Anterior cingulate cortex (tissue), 58 donors: Measurements from ENCODE around the gene ZBED3.
"Not testable (repeated sequence)": the region's sequence is repeated elsewhere in the genome, so short reads cannot be mapped to it uniquely, and the experiment has no call there.

Experiments
- DNase-seq, 58 donors: peaks; one replicate each; lab custom pipeline; 2025; lab: John Stamatoyannopoulos, UW

ZBED3 gene, protein sequence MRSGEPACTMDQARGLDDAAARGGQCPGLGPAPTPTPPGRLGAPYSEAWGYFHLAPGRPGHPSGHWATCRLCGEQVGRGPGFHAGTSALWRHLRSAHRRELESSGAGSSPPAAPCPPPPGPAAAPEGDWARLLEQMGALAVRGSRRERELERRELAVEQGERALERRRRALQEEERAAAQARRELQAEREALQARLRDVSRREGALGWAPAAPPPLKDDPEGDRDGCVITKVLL

GRCh38 chr5:77086689-77087483 is at the start of gene ZBED3:
TSS of gene ZBED3 (minus strand) at chr5:77087285. CDS start at chr5:77077878, 9,407 bp downstream.
- DNase-seq: peak in 57 of 58 donors; percentile 34 to 86 (median 68)

DNA sequence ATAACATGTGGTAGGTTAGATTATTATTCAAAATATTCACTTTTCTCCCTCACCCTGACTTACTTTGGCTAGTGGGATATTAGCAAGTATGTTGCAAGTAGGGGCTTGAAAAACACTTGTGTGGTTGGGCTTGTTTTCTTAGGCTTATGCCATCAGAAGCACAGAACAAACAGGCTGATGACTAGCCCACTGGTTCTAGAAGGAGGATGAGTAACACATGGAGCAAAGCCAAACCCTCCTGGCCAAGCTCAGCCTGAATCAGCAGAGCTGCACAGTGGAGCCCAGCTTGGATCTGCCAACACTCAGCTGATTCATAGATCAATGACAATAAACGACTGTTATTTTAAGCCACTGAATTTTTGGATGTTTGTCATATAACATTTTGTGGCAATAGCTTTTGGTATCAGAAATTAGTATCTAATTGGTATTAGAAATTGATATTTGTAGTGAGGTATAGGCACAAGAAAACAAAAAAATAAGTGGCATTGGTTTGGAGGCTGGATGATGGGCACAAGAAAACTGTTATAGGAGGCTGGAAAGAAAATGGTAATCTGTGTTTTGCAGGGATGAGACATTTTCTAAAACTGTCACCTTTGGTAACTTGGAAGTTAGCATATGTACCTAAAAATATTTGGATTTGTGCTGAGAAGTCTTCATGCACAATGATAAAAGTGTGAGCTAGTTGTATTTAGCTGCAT is 46.1 kb upstream of the ZBED3 start:
- DNase-seq: peak in 56 of 58 donors; percentile 8 to 90 (median 67)

DNA sequence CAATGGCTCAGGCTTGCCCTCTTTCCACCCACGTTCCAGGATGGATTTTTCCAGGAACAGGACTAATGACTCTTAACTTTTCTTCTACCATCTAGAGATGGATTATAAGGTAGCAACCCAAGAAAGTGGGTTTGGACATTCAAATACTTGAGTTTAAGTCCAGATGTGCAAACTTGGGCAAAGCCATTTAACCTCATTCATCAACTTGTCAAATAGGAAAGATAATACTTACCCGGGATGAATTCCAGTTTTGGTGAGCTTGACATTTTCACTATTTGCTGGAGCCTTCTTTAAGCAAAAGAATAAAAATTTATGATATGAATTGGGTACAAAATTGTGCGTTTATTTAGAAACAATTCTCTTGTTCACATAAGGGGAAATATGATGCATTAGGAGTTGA is 44.3 kb upstream of the ZBED3 start:
- no peak for DNase-seq

DNA sequence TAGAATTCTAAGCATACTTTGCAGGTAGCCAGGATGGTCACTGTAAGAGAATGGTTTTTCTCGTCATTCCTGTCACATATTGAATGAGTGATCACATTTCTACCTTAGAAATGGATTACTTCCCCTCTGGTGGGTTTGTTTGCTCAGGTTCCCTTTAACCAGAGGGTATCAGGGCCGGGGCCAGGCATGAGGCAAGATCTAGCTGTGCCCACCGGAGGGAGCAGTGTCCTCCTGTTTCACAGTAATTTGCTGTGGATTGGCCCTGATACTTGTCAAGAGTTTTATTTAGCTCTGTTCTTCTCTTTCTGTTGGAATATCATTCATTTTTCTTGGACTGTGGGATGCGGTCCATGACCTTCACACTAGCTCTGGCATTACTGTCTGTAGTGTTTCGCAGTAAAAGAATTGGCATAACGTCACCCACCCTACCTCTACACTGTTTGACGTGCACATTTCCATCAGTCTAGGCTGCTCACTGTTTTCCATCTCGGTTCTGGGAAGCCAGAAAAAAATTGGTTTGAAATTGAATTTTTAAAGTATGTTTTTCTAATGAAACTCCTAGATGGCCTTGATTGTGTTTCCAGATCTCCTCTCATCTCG is 42.4 kb upstream of the ZBED3 start:
- DNase-seq: peak in 20 of 58 donors; percentile 1 to 44 (median 8)

DNA sequence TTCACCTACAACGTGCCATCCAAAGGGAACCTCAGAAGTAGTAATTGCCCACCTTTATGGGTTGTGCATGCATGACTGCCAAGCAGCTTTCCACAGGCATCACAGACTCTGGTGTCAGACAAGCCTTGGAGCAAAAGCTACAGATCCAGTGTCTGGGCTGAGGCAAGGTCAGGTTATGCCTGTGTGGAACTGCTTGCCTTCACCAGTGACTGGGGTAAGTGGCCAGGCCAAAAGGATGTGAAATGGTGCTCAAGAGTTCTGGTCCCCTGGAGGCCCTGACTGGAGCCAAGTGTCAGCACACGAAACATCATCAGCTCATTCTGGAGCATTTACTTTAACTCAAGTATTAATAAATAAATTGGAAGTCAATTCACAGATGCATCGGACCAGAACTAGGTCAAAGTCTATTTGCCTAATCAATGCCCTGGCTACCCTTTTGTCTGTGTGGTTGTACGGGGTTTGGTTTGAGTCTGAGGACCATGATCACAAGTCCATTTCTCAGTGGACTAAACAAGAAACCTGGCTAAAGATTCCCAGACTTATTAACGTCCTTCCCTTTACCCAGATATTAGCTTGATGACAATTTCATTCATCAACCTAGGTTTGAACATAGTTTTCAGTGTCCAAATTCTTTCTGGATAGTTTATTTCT is 41.5 kb upstream of the ZBED3 start:
- DNase-seq: no peak

DNA sequence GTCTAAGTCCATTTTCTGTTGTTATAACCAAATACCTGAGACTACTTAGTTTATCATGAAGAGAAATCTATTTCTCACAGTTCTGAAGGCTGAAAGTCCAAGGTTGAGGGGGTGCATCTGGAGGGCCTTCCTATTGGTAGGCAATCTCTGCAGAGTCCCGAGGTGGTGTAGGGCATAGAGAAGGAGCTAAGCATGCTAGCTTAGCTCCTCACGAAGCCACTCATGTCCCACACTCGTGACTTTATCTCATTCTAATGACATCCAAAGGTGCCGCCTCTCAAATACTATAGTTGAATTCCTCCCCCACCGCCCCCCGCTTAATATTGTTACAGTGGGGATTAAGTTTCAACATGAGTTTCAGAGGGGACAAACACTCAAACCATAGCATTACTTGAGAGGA is 36.0 kb upstream of the ZBED3 start:
- no peak for DNase-seq

DNA sequence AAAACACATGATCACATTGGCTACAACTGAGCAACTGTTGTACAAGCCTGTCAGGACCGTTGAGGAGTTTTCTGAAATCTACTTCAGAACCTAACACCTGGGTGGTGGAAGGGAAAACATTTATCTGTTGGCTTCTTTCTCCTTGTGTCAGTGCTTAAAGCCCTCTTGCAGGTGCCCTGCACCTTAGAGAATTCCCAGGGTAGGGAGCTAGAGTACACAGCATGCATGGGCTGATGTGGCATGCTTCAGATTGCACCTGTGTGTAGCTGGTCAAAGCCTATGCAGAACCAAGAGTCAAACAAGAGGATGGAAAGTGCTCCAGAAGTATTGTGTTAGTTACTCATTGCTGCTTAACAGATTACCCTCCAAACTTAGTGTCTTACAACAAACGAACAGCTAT is 33.6 kb upstream of the ZBED3 start:
- no peak for DNase-seq

DNA sequence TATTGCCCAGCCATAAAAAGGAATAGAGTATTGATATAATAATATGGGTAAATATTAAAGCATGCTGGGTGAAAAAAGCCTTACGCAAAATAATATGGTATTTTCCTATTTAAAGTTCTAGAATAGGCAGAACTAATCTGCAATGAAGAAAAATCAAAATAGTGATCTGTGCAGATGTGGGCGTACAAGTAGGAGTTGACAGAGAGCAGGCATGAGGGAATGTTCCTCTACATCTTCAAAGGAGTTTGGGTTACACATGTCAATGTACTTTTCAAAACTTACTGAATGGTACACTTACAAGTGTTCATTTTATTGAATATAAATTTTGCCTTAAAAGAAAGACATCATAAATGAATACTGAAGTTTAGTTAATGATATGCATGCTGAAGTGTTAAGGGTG is 33.0 kb upstream of the ZBED3 start:
- no peak for DNase-seq

- DNase-seq: no peak
Measured at GRCh38 chr5:77117161-77117560, 30.1 kb upstream of the ZBED3 start.

DNA sequence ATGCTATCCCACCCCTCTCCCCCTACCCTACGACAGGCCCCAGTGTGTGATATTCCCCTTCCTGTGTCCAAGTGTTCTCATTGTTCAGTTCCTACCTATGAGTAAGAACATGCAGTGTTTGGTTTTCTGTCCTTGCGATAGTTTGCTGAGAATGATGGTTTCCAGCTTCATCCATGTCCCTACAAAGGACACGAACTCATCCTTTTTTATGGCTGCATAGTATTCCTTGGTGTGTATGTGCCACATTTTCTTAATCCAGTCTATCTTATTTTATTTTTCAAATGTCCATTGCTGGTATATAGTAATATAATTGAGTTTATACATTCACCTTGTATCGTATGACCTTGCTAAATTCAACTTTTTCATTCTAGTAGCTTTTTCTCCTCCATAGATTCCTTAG is 19.9 kb upstream of the ZBED3 start:
- DNase-seq: not testable (repeated sequence)

DNA sequence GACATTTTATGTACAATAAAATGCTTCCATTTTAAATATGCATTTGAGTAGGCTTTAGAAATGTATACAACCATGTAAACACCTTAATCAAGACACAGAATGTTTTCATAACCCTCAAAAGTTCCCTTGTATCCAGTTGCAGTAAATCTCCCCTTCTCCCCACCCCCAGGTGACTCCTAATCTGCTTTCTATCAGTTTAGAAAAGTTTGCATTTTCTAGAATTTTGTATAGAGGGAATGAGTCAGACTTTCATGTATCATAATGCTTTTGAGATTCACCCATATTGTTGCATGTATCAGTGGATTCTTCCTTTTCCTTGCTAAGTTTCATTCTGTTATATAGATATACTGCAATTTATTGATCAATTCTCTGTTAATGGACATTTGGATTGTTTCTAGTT is 17.7 kb upstream of the ZBED3 start:
- no peak for DNase-seq

GRCh38 chr5:77103457-77103856 is 16.4 kb upstream of the ZBED3 start:
- DNase-seq: no peak

- no peak for DNase-seq
Measured at GRCh38 chr5:77102549-77102948, 15.5 kb upstream of the ZBED3 start.

DNA sequence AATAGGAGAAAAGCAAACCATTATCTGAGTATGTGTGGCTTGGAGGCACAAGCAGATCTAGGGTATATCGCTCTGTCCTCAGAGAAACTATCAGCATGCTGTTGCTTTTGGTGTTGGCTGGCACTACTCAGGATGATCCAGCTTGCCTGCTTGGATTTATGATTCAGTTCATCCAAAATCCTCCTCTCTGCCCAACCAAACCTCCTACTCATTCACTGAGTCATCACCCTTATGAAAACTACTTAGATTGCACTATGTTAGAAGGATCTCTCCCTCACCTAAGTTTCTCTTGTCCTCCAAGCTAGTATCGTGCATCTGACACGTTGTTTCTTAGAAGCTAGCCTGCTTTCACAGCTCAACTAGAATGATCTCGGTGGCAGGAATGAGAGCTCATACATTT is 14.2 kb upstream of the ZBED3 start:
- DNase-seq: peak in 13 of 58 donors; percentile 5 to 73 (median 13)

GRCh38 chr5:77095189-77095588 is 8.1 kb upstream of the ZBED3 start:
- DNase-seq: peak in 8 of 58 donors; percentile 6 to 63 (median 18)

DNA sequence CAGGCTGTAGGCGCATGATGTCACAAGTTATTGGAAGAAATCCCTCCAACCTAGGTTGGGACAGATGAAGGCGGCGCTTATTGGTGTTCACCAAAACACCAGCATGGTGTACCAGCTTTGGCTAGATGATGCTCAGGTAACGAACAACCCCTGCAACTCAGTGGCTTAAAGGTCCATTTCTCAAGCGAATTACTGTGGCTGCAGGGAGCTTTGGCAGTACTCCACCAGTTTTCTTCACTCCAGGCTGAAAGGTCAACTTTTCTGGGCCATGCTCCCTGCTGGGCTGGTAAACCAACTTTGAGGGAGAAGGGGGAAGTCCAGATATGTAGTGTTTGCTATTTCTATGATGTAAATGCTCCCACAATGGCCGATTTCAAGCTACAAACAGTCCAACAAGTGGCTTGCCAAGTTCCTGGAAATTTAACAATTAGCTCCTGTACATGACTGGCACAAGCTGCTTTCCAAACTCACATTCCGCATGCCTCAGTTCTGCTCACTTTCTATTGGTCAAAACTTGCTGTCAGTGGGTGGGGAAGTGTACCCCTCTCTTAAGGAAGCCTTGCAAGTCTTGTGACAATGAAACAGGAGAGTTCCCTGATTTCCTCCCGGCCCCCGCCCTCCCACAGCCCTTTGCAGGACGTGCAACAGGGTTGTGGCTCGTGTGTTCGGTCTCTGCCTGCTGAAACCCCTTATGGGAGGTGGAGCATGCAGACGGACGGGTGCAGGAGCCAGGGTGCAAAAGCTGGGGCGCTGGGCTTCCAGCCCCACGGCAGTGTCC is 588 bp upstream of the ZBED3 start:
- DNase-seq: peak in 36 of 58 donors; percentile 11 to 82 (median 52)

GRCh38 chr5:77086368-77086688 is 757 bp downstream of the ZBED3 start:
- no peak for DNase-seq

DNA sequence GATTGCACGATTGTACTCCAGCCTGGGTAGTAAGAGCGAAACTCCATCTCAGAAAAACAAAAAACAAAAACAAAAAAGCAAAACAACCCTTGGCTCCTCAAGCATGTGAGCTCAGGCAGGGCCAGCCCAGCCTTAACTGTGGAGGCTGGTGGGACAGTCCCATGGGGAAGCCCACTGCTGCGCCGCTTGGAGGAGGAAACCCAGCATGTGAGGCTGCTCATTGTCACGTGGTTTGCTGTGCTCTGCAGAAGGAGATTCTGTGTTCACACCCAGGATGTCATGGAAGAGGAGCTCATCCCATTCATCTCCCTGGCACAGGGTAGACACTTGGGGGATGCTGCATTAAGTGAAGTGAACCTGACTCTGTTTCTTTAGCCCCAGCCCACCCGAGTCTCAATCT is 4.0 kb downstream of the ZBED3 start:
- DNase-seq: no peak

GRCh38 chr5:77082280-77082679 is 4.8 kb downstream of the ZBED3 start:
- no peak for DNase-seq

DNA sequence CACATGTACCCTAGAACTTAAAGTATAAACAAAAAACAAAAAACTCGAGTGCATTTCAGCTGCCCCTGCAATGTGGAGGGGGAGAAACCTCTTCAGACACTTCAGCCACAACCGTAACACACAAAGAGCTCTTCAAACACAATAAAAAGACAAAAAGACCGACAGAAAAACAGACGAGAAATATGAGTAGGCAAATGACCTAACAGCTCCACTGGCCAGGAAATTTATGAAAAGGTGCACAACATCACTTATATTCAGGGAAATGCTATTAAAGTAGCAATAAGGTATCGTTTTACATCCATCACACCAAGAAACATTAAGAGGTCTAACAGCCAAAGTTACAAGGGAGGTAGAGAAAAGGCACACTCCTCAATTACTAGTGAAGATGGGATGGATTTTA is 6.2 kb downstream of the ZBED3 start:
- no peak for DNase-seq
